K562 (cell line): ENCODE results near the gene FAM149A. TPM values are rescaled to one million over a fixed set of nuclear protein-coding genes. Genes with fewer than 3 reads are reported as not detected.
A peak's percentile ranks its signal among the peaks of the same experiment; 100 is the strongest.

Experiments used
- AFF1 ChIP-seq, 2 experiments: fragments of 450-650 bp; IDR thresholded peaks; 2 replicates each; pipeline ENCODE4 v1.6.1; 2018; ENCODE audit warnings: mild to moderate bottlenecking in 2 of 2, low read depth in 1 of 2; ENCODE audit not compliant: partially characterized antibody in 2 of 2
- E4F1 ChIP-seq: fragments of 250-450 bp; sonication (Bioruptor Pico); IDR thresholded peaks from 2 replicates; pipeline ENCODE4 v1.5.0; 2021; ENCODE audit warnings: mild to moderate bottlenecking, borderline replicate concordance
- FUS ChIP-seq: fragments of 200-400 bp; formaldehyde crosslinking; optimal IDR thresholded peaks from 2 replicates; pipeline ENCODE3; 2017; ENCODE audit warnings: low read depth, low read length
- HDAC1 ChIP-seq, 2 experiments: fragments of 450-650 bp; IDR thresholded peaks; 2 replicates each; pipeline ENCODE4 v1.6.1; 2016 to 2017; ENCODE audit warnings: inconsistent platforms in 1 of 2, mild to moderate bottlenecking in 1 of 2, moderate library complexity in 1 of 2
- PTBP1 ChIP-seq: fragments of 200-400 bp; formaldehyde crosslinking; IDR thresholded peaks from 2 replicates; pipeline ENCODE4 v1.6.1; 2017; ENCODE audit warnings: low read depth, low read length
- SMC3 ChIP-seq: conservative IDR thresholded peaks from 2 replicates; pipeline ENCODE4 v1.6.1; 2011; ENCODE audit warnings: low read depth, low read length, improper control_type of control experiment; ENCODE audit not compliant: insufficient read depth
- TFAP4 ChIP-seq: sonication (generic); formaldehyde crosslinking; IDR thresholded peaks from 2 replicates; pipeline ENCODE4 v1.8.0; 2022; ENCODE audit warnings: missing genetic modification reagents, mild to moderate bottlenecking, moderate library complexity, borderline replicate concordance
- ZNF384 ChIP-seq: IDR thresholded peaks from 2 replicates; pipeline ENCODE4 v1.6.1; 2012; ENCODE audit warnings: low read depth, low read length, improper control_type of control experiment
- ZNF785 ChIP-seq: fragments of 250-450 bp; sonication (Bioruptor Pico); IDR thresholded peaks from 2 replicates; pipeline ENCODE4 v1.4.0; 2020; ENCODE audit warnings: mild to moderate bottlenecking
- ZSCAN32 ChIP-seq: fragments of 450-650 bp; formaldehyde crosslinking; IDR thresholded peaks from 2 replicates; pipeline ENCODE4 v1.4.0; 2020; ENCODE audit warnings: mild to moderate bottlenecking, moderate library complexity
- polyA plus RNA-seq, 8 experiments: library from polyadenylated mRNA; depleted of rRNA in 4 of 8; stranded (reverse) in 5 of 8; unstranded in 3 of 8; fragments of >200 nt; fragmentation: Nextera tagmentation in 2 of 8; fragmentation: Illumina TruSeq in 1 of 8; extraction: Ambion mirVana in 2 of 8; extraction: Trizol in 1 of 8; gene quantifications; 2 replicates each; pipeline versions ENCODE4 v1.2.1 to v1.2.3, GENCODE V29; 2011 to 2014; ENCODE audit warnings: inconsistent platforms in 1 of 8, missing spikeins in 1 of 8
- total RNA-seq, 7 experiments: library from RNA; depleted of rRNA in 6 of 7; stranded (reverse); fragments of >200 nt in 6 of 7; fragmentation: Illumina TruSeq in 2 of 7; extraction: Trizol in 2 of 7; gene quantifications; 2 replicates each; pipeline versions ENCODE4 v1.2.1 to v1.2.3, GENCODE V29; 2011 to 2021; ENCODE audit warnings: low replicate concordance in 1 of 7
- TF ChIP-seq, protein P1 (sequence below): sonication (generic); formaldehyde crosslinking; IDR thresholded peaks from 2 replicates; pipeline ENCODE4 v1.8.1; 2023; ENCODE audit warnings: mild to moderate bottlenecking, missing genetic modification reagents
- TF ChIP-seq, protein P2 (sequence below): conservative IDR thresholded peaks from 2 replicates; pipeline ENCODE4 v1.6.1; 2011; ENCODE audit warnings: low read depth, mild to moderate bottlenecking, low read length; ENCODE audit not compliant: control insufficient read depth
- TF ChIP-seq, protein P3 (sequence below): sonication (generic); formaldehyde crosslinking; IDR thresholded peaks from 2 replicates; pipeline ENCODE4 v1.8.0; 2022; ENCODE audit warnings: missing genetic modification reagents, mild to moderate bottlenecking, borderline replicate concordance

FAM149A gene
- total and polyA plus RNA-seq, 9 of the 15 experiments (the other 6 are each of a cell fraction or from before 2014, with no cell fraction given): not detected

GRCh38 chr4:186191200-186192065 is 86.9 kb downstream of the FAM149A start, which contains the start of gene CYP4V2 (continued):
- TF ChIP-seq AFF1 (IDR thresholded peaks at IDR 0.05; ENCODE audit: low read depth in 1 of 2, partially characterized antibody in 2 of 2) (no peak), HDAC1 (IDR thresholded peaks at IDR 0.05) (peak in 1 of 2 experiments; percentile 68; a peak in 2 of 4 replicates), ZSCAN32 (CRISPR knock-in tag) (no peak), PTBP1 (no peak; the same call in 1 of the 2 replicates), ZNF384 (no peak), SMC3 (no peak), E4F1 (CRISPR knock-in tag) (no peak), TFAP4 (peak; percentile 55; the same call in 1 of the 2 replicates), ZNF785 (CRISPR knock-in tag) (no peak), FUS (no peak)
- TF ChIP-seq, protein P1, sequence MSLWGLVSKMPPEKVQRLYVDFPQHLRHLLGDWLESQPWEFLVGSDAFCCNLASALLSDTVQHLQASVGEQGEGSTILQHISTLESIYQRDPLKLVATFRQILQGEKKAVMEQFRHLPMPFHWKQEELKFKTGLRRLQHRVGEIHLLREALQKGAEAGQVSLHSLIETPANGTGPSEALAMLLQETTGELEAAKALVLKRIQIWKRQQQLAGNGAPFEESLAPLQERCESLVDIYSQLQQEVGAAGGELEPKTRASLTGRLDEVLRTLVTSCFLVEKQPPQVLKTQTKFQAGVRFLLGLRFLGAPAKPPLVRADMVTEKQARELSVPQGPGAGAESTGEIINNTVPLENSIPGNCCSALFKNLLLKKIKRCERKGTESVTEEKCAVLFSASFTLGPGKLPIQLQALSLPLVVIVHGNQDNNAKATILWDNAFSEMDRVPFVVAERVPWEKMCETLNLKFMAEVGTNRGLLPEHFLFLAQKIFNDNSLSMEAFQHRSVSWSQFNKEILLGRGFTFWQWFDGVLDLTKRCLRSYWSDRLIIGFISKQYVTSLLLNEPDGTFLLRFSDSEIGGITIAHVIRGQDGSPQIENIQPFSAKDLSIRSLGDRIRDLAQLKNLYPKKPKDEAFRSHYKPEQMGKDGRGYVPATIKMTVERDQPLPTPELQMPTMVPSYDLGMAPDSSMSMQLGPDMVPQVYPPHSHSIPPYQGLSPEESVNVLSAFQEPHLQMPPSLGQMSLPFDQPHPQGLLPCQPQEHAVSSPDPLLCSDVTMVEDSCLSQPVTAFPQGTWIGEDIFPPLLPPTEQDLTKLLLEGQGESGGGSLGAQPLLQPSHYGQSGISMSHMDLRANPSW: peak; percentile 65; the same call in 1 of the 2 replicates
- TF ChIP-seq, protein P2, sequence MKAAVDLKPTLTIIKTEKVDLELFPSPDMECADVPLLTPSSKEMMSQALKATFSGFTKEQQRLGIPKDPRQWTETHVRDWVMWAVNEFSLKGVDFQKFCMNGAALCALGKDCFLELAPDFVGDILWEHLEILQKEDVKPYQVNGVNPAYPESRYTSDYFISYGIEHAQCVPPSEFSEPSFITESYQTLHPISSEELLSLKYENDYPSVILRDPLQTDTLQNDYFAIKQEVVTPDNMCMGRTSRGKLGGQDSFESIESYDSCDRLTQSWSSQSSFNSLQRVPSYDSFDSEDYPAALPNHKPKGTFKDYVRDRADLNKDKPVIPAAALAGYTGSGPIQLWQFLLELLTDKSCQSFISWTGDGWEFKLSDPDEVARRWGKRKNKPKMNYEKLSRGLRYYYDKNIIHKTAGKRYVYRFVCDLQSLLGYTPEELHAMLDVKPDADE: peak; percentile 84
- TF ChIP-seq, protein P3, sequence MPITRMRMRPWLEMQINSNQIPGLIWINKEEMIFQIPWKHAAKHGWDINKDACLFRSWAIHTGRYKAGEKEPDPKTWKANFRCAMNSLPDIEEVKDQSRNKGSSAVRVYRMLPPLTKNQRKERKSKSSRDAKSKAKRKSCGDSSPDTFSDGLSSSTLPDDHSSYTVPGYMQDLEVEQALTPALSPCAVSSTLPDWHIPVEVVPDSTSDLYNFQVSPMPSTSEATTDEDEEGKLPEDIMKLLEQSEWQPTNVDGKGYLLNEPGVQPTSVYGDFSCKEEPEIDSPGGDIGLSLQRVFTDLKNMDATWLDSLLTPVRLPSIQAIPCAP (CRISPR knock-in tag): no peak
